GM19455 (cell line): Measurements from ENCODE around the gene UBR1.
"Not testable (repeated sequence)": the region's sequence is repeated elsewhere in the genome, so short reads cannot be mapped to it uniquely, and the experiment has no call there.

Experiments
- ATAC-seq: cut with Tn5 transposase; IDR thresholded peaks from one replicate; pipeline ENCODE4 v1.9.1; 2021; ENCODE audit not compliant: unreplicated experiment

The UBR1 gene

DNA sequence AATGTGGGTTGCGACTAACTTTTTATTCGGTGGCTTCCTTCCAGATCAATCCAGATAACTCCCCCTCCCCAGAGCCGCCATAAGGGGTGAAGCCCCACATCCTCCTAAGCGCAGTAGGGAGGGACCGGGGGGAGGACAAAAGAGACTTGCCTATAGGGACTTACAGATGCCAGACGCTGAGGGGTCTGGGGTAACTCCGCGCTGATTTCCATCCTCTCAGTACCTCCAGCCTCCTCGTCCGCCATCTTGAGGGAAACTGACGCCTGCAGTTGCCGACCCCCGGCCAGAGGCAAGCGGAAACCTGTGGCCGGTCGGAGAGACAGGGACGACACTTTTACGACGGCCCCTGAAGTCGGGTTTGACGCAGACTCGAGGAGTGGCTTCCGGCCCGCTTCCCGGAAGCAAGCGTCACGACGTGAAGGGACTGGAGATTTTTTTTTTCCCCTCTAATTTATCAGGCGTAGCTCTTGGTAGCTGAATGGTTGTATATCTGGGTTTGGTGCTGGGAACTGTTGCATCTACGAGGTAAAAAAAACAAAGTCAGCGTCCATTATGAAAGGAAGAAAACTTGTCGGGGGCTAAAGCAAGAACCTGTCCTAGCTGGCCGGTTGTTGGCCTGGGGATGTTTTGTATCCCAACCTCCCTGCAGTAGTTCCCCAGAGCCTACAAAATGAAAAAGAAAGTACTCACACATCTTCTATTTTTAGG lies at the start of gene UBR1:
Gene UBR1 (minus strand): TSS at position 261 of the 708 bp plus-strand sequence. CDS start 16 bp downstream, at position 245.
- ATAC-seq: peak; percentile 88

DNA sequence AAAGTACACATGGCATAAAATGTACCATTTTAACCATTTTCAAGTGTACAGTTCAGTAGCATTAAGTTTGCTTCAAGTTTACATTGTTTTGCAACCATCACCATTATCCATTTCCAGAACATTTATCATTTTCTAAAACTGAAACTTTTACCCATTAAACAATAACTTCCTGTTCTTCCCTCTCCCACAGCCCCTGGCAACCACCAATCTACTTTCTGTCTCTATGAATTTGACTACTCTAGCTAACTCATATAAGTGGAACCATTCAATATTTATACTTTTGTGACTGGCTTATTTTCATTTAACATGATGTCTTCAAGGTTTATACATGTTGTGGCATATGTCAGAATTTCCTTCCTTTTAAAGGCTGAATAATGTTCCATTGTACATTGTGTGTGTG lies 47.4 kb upstream of the UBR1 start:
- ATAC-seq: no peak

DNA sequence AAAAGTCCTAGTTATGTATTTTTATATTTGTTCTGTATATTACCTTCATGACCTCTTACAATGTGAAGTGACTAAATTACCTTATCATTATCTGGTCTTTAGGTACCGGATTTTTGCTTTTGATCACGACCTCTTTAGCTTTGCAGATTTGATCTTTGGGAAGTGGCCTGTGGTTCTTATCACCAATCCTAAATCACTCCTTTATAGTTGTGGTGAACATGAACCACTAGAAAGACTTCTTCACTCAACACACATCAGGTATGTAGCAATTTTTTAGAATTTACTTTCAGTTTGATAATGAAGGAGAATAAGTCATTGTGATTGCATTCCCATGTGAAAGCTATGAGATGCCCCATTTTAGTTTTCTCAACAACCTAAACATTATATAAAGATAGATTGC lies 45.9 kb upstream of the UBR1 start:
- no peak for ATAC-seq

DNA sequence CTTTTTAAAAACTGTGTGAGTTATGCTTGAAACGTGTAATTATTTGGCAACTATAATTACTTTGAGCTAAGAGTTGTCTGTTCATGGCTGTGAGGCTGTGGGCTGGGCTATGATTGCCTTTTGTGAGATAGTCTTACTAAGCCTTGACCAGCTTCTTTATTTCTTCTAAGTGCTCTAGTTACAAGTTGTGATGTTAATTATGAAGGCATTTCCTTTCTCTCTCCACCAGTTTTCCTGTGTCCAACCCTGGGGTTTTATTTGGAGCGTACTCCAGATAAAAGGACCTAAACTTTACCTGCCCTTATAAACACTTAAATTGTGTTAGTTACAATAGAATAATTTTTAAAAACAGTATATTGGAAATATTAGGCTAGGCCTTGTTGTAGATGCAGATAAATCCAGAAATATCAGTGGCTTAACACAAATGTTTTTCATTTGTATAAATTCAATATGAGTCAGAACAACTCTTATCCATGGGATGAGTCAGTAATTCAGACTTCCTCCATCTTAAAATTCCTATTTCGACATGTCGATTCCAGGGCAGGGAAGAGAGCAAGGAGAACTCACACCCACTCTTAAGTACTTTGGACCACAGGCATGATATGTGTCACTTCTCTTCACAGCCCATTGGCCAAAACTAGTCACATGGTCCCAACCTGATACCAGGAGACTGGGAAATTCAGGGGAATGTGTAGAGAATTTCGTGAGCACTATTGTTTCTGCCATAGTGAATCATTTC lies 44.5 kb upstream of the UBR1 start:
- ATAC-seq: no peak

DNA sequence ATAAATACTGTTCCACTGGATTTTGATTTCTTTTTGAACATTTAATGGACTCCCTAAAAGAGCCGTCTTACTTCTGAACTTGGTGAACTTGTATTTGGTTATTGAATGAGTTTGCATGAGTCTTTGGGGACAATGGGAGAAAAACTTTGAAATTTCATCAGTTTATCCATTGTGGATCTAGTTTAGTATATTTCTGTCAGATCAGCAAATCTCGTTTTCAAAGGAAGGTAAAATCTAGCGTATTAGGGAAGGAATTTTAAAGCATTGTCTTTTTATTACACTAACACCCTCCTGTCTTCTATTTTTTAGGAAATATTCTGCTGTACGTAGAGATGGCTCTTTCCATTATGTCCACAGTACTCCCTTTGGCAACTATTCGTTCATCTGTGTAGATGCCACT lies 40.3 kb upstream of the UBR1 start:
- no peak for ATAC-seq

DNA sequence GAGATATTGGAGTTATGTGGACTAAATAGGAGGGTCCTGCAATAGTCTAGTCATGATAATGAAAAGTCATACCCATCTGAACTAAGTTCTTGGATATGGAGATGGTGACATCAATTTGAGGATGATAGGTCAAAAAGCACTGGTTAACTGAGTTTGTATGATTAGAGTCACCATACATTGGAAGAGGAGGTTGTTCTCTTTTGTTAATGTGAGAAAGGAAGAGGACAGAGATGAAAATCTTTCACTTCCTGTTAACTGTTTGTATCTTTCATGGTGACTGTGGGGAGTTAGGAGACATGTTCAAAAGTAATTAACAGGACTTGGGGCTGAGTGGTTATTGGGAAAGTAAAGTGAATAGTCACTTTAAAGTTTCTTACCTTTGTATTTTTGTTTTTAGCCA lies 38.7 kb upstream of the UBR1 start:
- ATAC-seq: no peak

DNA sequence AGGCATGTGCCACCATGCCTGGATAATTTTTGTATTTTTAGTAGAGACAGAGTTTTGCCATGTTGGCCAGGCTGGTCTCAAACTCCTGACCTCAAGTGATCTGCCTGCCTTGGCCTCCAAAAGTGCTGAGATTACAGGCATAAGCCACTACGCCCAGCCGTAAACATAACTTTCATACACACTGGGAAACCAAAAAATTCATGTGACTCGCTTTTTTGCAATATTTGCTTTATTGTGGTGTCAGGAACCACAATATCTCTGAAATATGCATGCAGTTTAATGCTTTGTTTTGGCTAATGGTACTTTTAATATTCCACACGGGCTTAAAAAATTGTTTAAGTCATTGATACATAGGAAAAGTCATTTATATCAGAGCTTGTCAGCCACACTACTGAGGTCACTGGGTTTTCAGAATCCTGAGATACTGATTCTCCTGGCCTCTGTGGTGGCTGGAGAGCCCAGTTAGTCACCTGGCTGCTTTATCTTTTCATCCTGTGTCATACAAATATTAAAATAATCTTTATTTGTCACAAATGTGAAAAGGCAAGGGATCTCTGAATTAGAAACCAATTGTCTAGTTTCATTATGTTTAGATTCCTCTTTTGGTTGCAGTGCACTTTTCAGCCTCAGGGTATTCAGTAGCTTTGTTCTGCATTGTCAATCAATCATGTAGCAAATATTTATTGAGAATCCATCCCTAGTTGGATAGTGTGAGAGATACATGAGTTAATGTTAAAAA lies 37.5 kb upstream of the UBR1 start:
- ATAC-seq: no peak

DNA sequence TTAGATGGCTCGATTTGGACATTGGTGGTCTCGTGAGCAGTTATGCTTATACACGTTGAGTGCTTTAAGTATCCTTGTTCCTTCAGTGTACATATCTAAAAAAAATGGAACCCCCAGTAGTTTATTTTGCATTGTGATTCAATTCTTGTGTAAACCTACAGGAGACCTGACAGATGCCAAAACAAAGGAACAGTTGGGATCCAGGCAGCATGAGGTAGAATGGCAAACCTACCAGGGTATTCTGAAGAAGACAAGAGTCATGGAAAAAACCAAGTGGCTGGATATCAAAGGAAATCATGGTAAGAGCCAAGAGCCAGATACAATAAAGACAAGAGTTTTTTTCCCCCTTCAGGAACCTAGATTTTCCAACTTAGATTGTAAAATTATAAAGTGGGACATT lies 29.5 kb upstream of the UBR1 start:
- no peak for ATAC-seq

DNA sequence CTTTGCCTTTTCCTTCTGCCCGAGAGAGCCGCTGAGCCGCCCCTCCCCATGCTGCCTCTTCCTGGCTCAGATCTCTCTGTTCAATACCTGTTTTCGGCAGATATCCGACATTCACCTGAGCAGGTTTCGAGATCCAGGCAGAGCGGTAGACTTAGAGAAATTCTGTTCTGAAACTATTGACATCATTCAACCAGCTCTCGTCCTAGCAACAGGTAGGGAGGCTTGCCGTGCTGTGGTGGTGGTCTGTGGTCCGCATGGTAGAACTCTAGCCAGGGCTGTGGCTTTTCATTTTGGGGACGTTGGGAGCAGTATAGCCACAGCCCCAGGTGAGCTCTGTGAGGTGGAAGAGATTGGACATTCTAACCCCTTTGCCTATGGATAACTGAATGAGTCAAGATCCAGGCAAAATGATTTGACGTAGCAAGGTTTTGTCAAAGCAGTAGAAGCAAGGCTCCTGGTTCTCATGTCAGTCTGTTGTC lies 28.4 kb upstream of the UBR1 start:
- ATAC-seq: no peak

DNA sequence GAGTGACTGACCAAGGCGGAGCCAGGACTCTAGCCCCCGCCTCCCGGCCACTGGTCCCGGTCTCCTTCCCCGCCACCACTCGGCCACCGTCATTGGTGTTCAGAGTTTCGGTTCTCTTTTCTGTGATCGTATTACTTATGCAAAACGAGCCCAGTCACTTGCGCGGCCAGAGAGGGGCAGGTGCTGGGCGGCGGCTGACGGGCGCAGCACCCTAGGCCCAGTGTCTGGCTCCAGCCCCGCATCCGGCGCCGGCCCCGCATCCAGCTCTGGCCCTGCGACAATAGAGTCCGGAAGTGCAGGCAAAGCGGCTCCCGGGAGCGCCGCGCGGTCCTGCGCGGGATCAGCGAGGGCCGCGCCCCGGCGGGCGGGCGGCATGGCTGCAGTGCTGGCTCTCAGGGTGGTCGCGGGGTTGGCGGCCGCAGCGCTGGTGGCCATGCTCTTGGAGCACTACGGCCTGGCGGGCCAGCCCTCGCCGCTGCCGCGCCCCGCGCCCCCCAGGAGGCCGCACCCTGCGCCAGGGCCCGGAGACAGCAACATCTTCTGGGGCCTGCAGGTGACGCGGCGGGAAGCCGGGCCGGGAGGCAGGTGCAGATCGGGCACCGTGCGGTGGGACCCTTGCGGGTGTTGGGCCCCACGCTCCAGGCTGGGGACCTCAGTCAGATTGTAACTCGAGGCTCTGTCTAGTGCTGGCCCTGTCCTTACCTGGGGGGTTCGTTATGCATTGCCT lies 27.8 kb upstream of the UBR1 start, which contains the start of gene TMEM62:
Gene TMEM62 (plus strand): TSS at position 157 of the 727 bp plus-strand sequence. CDS start 217 bp downstream, at position 374.
- ATAC-seq: peak; percentile 91

DNA sequence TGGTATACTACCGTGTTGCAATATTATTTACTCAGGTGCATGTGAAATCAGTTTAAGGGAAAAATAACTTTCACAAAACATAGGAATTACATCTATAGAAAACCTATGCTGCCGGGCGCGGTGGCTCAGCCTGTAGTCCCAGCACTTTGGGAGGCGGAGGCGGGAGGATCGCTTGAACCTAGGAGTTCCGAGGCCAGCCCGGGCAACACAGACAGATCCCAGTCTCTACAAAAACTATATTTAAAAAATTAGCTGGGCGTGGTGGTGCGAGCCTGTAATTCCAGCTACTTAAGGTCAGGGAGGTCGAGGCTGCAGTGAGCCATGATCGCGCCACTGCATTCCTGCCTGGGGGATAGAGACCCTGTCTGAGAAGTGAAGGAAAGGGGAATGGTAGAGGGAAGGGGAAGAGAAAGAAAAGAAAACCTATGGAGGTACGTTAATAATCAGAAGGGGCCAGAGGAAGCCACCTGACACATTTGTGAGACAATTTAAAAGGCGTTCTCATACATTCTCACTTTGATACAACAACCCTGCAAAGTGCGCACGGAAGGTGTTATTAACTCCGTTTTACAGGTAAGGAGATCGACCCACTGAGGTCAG lies 27.1 kb upstream of the UBR1 start:
- no peak for ATAC-seq

DNA sequence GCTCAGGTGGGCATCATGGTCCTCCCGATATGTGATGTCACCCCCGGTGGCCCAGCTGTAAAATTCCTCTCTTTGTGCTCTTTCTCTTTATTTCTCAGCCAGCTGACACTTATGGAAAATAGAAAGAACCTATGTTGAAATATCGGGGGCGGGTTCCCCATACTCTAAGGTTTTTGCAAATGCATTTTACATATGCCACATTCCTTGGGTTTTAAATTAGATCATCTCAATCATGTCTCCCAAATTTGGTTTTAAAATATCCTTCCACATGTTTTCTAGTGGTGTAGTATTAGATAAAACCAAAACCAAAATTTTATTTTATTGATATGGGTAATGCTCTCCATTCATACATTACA lies 23.1 kb upstream of the UBR1 start:
- ATAC-seq: no peak

DNA sequence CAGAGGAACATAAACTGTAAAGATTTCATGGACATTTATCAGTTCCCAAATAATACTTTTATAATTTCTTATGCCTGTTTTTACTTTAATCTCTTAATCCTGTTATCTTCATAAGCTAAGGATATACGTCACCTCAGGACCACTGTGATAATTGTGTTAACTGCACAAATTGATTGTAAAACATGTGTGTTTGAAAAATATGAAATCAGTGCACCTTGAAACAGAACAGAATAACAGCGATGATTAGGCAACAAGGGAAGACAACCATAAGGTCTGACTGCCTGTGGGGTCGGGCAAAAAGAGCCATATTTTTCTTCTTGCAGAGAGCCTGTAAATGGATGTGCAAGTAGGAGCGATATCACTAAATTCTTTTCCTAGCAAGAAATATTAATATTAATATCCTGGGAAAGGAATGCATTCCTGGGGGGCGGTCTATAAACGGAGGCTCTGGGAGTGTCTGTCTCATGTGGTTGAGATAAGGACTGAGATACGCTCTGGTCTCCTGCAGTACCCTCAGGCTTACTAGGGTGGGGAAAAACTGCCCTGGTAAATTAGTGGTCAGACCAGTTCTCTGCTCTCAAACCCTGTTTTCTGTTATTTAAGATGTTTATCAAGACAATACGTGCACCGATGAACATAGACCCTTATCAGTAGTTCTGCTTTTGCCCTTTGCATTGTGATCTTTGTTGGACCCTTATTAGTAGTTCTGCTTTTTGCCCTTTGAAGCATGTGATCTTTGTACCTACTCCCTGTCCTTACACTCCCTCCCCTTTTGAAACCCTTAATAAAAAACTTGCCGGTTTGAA lies 22.5 kb upstream of the UBR1 start:
- ATAC-seq: not testable (repeated sequence)

DNA sequence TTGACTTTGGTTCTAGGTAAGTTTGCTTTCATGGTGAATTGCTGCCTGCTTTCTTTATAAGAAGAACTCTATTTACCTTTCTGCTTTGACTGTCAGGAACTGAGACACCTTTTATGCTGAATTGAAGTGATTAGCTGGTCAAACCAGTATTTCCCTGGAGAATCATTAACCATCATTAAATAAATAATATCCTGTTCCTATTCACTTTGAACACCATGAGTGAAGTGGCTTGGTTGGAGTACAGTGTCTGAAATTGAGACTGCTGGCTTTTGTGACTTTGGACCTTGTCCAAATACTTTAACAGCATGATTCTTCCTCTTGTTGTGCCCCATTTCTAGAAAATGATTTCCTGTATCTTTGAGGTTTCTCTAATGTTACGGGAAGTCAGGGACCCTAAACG lies 21.9 kb upstream of the UBR1 start:
- no peak for ATAC-seq

DNA sequence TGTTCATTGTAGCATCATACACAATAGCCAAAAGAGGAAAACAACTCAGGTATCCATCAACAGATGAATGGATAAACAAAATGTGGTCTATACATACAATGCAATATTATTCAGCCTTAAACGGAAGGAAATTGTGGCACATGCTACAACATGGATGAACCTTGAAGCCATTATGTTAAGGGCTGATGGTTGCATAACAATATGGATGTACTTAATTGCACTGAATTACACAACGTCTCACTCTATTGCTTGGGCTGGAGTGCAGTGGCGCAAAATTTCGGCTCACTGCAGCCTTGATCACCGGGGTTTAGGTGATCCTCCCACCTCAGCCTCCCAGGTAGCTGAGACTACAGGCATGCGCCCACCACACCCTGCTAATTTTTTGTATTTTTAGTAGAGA lies 20.5 kb upstream of the UBR1 start:
- no peak for ATAC-seq

DNA sequence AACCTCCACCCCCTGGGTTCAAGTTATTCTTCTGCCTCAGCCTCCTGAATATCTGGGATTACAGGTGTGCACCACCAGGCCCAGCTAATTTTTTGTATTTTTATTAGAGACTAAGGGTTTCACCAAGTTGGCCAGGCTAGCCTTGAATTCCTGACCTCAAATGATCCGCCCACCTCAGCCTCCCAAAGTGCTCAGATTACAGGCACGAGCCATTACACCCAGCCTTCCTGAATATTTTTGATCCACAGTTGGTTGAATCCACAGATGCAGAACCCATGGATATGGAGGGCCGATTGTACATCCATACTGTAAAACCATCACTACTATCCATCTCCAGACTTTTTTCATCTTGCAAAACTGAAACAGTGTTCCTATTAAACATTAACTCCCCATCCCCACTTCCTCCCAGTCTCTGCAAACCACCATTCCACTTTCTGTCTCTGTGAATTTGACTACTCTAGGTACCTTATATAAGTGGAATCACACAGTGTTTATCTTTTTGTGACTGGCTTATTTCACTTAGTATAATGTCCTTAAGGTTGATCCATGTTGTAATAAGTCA lies 19.3 kb upstream of the UBR1 start:
- ATAC-seq: no peak

DNA sequence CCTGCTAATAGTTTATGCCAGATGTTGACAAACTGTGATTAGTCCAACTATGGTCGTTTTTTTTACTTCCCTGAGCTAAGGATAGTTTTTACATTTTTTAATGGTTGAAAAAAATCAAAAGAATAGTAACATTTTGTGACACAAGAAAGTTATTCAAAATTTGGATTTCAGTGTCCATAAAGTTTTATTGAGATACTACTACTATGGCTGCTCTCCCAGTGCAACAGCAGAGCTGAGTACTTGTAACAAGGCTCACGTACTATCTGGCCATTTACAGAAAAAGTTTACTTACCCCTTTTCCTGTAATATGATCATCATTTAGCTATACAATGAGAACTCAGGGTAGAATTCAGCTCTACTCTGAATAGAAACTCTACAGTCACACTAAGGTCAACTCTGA lies 16.0 kb upstream of the UBR1 start:
- ATAC-seq: no peak

DNA sequence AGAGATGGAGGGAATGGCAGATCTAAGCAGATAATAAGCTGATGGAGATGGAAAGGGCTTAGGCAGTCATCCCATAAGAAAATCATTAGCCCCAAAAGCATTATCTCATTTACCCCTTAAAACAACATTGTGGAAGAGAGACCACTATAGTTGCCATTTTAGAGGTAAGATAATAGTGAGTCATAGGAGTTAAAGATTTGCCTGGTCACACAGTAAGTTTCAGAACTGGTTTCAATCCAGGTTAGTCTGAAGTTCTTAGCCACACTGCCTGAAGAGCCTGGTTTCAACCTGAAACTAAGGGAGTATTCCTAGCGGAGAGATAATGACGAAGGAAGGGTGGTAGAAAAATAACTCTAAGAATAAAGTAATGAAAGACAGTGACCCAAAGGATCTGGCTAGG lies 13.0 kb upstream of the UBR1 start:
- ATAC-seq: no peak

DNA sequence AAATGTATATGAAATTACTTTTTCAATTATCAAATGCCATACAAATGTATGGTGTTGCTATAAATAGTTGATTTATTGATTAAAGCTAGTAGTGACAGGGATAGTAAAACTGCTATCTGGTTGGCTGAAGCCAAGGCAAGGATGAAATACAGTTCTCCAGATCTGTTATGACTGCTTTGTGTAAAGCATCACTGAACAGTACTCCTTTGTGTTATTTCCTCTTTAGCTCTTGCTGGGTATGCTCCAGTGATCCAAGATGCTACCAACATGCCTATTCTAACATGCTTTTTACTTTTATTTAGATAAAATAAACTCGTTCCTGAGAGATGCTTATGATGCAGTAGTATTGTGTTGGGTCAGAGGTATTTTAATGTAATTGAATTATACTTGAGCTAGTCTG lies 12.4 kb upstream of the UBR1 start:
- no peak for ATAC-seq

DNA sequence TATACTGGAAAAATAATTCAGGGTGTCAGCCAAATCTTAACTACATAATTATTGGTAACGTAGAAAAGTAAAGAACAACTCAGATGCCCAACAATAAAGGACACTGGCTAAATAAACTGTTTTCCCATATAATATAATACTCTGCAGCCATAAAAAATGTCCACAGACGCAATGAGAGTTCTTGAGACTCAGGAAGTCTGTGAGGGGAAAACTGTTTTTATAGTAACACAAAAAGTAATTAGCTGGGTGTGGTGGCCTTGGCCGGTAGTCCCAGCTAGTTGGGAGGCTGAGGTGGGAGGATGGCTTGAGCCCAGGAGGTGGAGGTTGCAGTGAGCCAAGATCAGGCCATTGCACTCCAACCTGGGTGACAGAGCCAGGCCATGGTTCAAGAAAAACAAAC lies 5.5 kb upstream of the UBR1 start:
- no peak for ATAC-seq
